ENCODE results near the gene DDX39B. TPM values are rescaled to one million over a fixed set of nuclear protein-coding genes. Genes with fewer than 3 reads are reported as not detected.

The DDX39B gene
- polyA plus RNA-seq, 3 donors = 64.1 to 1,059 (median 67.8) TPM

DNA sequence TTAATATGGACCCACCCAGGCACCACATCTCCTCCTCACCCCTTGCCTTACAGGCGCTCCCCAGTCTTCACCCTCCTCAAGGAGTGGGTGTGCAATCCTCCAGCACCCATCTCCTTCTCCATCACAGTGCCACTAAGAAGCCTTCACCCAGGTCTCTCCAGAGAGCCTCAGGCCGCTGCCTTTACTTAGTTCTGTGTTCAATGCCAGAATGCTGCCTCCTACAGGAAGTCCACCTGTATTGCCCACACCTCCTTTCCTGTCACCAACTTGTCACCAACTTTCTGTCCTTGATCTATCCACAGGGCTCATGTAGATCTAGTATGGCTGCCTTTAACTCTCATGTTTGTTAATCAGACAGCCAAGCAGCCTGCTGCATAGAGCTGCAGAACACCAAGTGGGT, 43.7 kb upstream of the DDX39B start:
- no peak overlapping the region for H3K9ac ChIP-seq (ENCODE audit: insufficient read depth, low read length, poor library complexity, severe bottlenecking)
- Mint-ChIP-seq H3K36me3 (peaks cover 25 to 29% of the 10 kb centered on the region in 2 donors), H3K4me3 (peak overlapping the region; percentile 97 to 98)

DNA sequence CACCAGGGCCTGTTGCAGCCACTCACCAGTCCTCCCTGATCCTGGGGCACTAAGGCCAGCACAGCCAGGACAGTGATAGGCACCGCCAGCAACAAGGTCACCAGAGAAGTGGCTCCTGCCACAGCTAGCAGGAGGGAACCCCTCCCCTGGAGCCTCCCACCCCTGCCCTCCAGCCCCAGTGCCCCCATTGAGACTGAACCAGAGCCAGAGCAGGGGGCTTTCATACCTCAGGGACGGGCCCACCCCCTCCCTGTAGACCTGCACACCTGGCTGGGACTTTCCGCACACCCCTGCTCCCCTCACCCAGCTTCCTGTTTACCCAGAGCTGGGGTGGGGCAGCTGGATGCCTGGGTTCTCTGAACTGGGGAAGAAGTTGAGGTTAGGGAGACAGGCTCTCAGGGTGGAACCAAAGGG, 40.4 kb upstream of the DDX39B start, which contains the start of gene LTB:
LTB (minus strand) TSS at position 195 of the 414 bp plus-strand sequence; CDS start at position 188, 7 bp downstream.
- Histone ChIP-seq H3K79me2 (ENCODE audit: insufficient read depth, low read length) (peaks cover 61% of the 10 kb centered on the region), H3K27ac (ENCODE audit: low read depth in 1 of 2, low read length in 2 of 2) (peak within 1 kb of the TSS; percentile 66 to 75), H4K20me1 (ENCODE audit: insufficient read depth, low read length) (peaks cover 22% of the 10 kb centered on the region), H3K9me3 (replicated peaks in 1 of 2; ENCODE audit: control insufficient read depth in 1 of 2, insufficient read depth in 1 of 2, low read length in 2 of 2) (no peaks in the 10 kb centered on the region), H3K9ac (ENCODE audit: insufficient read depth, low read length, poor library complexity, severe bottlenecking) (peak within 1 kb of the TSS; percentile 71), H3K4me1 (ENCODE audit: control insufficient read depth in 1 of 2, insufficient read depth in 2 of 2, low read length in 2 of 2) (peaks cover 78 to 94% of the 10 kb centered on the region in 2 donors), H3K4me3 (replicated peaks in 1 of 3; ENCODE audit: low read depth in 2 of 3, low read length in 3 of 3) (peak within 1 kb of the TSS; percentile 83 to 94 (median 84)), H3K27me3 (ENCODE audit: control insufficient read depth in 2 of 2, insufficient read depth in 2 of 2, low read length in 2 of 2) (no peaks in the 10 kb centered on the region), H3K4me2 (replicated peaks; ENCODE audit: extremely low read depth, low read length, poor library complexity, severe bottlenecking) (peak within 1 kb of the TSS; percentile 98), H3K36me3 (replicated peaks in 1 of 2; ENCODE audit: control insufficient read depth in 1 of 2, insufficient read depth in 2 of 2, low read length in 2 of 2) (peaks cover 13 to 18% of the 10 kb centered on the region in 2 donors), H2AFZ (ENCODE audit: insufficient read depth, low read depth, low read length, poor library complexity, severe bottlenecking) (peak within 1 kb of the TSS; percentile 88)
- peak within 1 kb of the TSS; percentile 86 to 96 (median 92) for H3K27ac Mint-ChIP-seq
- H3K4me3 Mint-ChIP-seq = peak within 1 kb of the TSS; percentile 95 to 99
- H3K4me1 Mint-ChIP-seq = peaks cover 87% of the 10 kb centered on the region
- peaks cover 0 to 4% (median 1%) of the 10 kb centered on the region in 3 donors for H3K27me3 Mint-ChIP-seq (ENCODE audit: low read depth in 3 of 3)
- intact Hi-C loops (cut with micrococcal nuclease) = no loop called here
- H3K36me3 Mint-ChIP-seq = peaks cover 19 to 25% of the 10 kb centered on the region in 2 donors
- H3K9me3 Mint-ChIP-seq = peaks cover 0 to 5% (median 0%) of the 10 kb centered on the region in 7 donors
- WGBS (ENCODE audit: insufficient coverage) = 22% methylated on average over 1 of the region's 3 CpGs
- peak in 1 of 3 donors; percentile 32 for DNase-seq
- TF ChIP-seq, protein P1, sequence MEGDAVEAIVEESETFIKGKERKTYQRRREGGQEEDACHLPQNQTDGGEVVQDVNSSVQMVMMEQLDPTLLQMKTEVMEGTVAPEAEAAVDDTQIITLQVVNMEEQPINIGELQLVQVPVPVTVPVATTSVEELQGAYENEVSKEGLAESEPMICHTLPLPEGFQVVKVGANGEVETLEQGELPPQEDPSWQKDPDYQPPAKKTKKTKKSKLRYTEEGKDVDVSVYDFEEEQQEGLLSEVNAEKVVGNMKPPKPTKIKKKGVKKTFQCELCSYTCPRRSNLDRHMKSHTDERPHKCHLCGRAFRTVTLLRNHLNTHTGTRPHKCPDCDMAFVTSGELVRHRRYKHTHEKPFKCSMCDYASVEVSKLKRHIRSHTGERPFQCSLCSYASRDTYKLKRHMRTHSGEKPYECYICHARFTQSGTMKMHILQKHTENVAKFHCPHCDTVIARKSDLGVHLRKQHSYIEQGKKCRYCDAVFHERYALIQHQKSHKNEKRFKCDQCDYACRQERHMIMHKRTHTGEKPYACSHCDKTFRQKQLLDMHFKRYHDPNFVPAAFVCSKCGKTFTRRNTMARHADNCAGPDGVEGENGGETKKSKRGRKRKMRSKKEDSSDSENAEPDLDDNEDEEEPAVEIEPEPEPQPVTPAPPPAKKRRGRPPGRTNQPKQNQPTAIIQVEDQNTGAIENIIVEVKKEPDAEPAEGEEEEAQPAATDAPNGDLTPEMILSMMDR (IDR thresholded peaks at IDR 0.05) = no peak

More for the DNA sequence above, 43.7 kb upstream of the DDX39B start:
- Histone ChIP-seq H3K27me3 (ENCODE audit: control insufficient read depth in 2 of 2, insufficient read depth in 2 of 2, low read length in 2 of 2) (no peaks in the 10 kb centered on the region), H3K9me3 (replicated peaks in 1 of 2; ENCODE audit: control insufficient read depth in 1 of 2, insufficient read depth in 1 of 2, low read length in 2 of 2) (no peaks in the 10 kb centered on the region), H3K4me2 (replicated peaks; ENCODE audit: extremely low read depth, low read length, poor library complexity, severe bottlenecking) (peak overlapping the region; percentile 99), H3K4me1 (ENCODE audit: control insufficient read depth in 1 of 2, insufficient read depth in 2 of 2, low read length in 2 of 2) (peaks cover 77 to 92% of the 10 kb centered on the region in 2 donors), H3K4me3 (replicated peaks in 1 of 3; ENCODE audit: low read depth in 2 of 3, low read length in 3 of 3) (peak overlapping the region in 1 of 3 experiments; percentile 98), H3K79me2 (ENCODE audit: insufficient read depth, low read length) (peaks cover 78% of the 10 kb centered on the region), H4K20me1 (ENCODE audit: insufficient read depth, low read length) (peaks cover 24% of the 10 kb centered on the region), H2AFZ (ENCODE audit: insufficient read depth, low read depth, low read length, poor library complexity, severe bottlenecking) (peak overlapping the region; percentile 9), H3K36me3 (replicated peaks in 1 of 2; ENCODE audit: control insufficient read depth in 1 of 2, insufficient read depth in 2 of 2, low read length in 2 of 2) (peaks cover 12 to 17% of the 10 kb centered on the region in 2 donors), H3K27ac (ENCODE audit: low read depth in 1 of 2, low read length in 2 of 2) (peak overlapping the region; percentile 80 to 85)
- 34% methylated on average over 2 of the region's 2 CpGs for WGBS (ENCODE audit: insufficient coverage)
- intact Hi-C loops (cut with micrococcal nuclease) = no loop called here
- TF ChIP-seq, protein P1 (IDR thresholded peaks at IDR 0.05) = peak; percentile 60
- Mint-ChIP-seq H3K27me3 (ENCODE audit: low read depth in 3 of 3) (peaks cover 0 to 5% (median 3%) of the 10 kb centered on the region in 3 donors), H3K4me1 (peaks cover 85% of the 10 kb centered on the region), H3K27ac (peak overlapping the region; percentile 84 to 97 (median 95)), H3K9me3 (peaks cover 0 to 5% (median 0%) of the 10 kb centered on the region in 7 donors)
- peak in 2 of 3 donors; percentile 35 to 50 for DNase-seq

Data from CD14-positive monocyte (primary cell).